ENCODE measurements around the gene HNRNPF. TPM values are rescaled to one million over a fixed set of nuclear protein-coding genes. Genes with fewer than 3 reads are reported as not detected.

The HNRNPF gene
- total RNA-seq, 6 experiments from 2014 or later: 133 to 164 (median 159) TPM

DNA sequence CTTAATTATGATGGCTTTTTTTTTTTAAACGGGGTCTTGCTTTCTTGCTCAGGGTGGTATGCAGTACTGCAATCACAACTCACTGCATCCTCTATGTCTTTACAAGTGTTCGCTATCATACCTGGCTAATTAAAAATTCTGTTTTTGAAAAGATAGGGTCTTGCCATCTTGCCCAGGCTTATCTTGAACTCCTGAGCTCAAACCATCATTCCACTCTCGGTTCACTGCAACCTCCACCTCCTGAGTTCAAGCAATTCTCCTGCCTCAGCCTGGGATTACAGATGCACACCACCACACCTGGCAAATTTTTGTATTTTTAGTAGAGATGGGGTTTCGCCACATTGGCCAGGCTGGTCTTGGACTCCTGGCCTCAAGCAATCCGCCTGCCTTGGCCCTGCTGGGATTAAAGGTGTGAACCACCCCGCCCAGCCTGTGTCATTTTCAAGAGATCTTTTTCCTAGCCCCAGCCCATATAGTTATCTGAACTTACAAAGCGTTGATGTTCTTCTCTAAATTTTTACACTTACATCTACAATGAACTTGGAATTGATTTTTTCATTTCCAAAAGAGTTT lies 6.0 kb downstream of the HNRNPF start:
- H3K4me1 Mint-ChIP-seq (ENCODE audit: low read depth): peaks cover 76% of the 10 kb centered on the region
- TF ChIP-seq, protein P1, sequence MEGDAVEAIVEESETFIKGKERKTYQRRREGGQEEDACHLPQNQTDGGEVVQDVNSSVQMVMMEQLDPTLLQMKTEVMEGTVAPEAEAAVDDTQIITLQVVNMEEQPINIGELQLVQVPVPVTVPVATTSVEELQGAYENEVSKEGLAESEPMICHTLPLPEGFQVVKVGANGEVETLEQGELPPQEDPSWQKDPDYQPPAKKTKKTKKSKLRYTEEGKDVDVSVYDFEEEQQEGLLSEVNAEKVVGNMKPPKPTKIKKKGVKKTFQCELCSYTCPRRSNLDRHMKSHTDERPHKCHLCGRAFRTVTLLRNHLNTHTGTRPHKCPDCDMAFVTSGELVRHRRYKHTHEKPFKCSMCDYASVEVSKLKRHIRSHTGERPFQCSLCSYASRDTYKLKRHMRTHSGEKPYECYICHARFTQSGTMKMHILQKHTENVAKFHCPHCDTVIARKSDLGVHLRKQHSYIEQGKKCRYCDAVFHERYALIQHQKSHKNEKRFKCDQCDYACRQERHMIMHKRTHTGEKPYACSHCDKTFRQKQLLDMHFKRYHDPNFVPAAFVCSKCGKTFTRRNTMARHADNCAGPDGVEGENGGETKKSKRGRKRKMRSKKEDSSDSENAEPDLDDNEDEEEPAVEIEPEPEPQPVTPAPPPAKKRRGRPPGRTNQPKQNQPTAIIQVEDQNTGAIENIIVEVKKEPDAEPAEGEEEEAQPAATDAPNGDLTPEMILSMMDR (IDR thresholded peaks at IDR 0.05): no peak
- H3K27me3 Mint-ChIP-seq (ENCODE audit: insufficient read depth): peaks cover 6% of the 10 kb centered on the region
- peaks cover 20% of the 10 kb centered on the region for H3K36me3 Mint-ChIP-seq (ENCODE audit: low read depth)
- no peaks in the 10 kb centered on the region; the same call in 1 of the 2 replicates for H3K9me3 Mint-ChIP-seq
- no peak for DNase-seq
- H3K4me3 Mint-ChIP-seq: peak overlapping the region; percentile 58
- peak overlapping the region; percentile 64 for H3K27ac Mint-ChIP-seq

DNA sequence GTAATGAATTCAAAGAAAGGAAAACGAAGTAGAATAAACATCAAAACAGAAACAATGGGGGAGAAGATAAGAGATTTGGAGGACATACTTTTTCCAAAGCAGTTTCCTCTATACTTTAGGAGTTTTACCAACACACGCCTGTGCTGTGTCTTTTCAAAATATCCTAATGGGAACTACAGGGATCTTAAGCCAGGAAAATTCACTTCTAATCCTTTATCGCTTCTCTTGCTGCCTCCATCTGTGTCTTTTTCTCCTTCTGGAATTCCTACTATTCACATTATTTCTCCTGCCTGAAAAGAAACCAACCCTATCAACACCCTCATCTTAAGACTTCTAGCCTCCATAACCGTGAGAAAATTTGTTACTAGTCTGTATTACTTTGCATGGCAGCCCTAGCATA lies 6.8 kb downstream of the HNRNPF start:
- Mint-ChIP-seq H3K4me3 (peak overlapping the region; percentile 15), H3K4me1 (ENCODE audit: low read depth) (peaks cover 84% of the 10 kb centered on the region)

DNA sequence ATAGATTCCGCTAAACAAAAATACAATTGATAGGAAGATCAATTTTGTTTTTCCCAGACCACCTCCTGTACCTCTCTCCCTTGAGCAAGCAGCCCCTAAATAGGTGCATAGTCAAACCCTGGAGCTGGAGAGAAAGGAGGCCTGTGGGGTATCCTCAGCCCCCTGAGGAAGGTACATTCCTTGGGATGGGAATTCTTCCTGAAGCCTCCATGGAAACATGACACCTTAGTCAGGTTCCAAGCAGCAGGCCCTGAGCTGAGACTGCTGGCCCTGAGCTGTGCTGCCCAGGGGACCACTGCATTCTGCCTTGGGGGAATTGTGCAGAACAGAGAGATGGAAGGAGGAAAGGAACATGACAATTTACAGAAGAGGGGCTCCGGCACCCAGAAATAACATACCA lies 7.4 kb downstream of the HNRNPF start:
- Mint-ChIP-seq H3K4me1 (ENCODE audit: low read depth) (peaks cover 86% of the 10 kb centered on the region), H3K9me3 (no peaks in the 10 kb centered on the region), H3K36me3 (ENCODE audit: low read depth) (peaks cover 20% of the 10 kb centered on the region), H3K27me3 (ENCODE audit: insufficient read depth) (peaks cover 9% of the 10 kb centered on the region), H3K4me3 (peak overlapping the region; percentile 57), H3K27ac (peak overlapping the region; percentile 64)
- DNase-seq: no peak
- TF ChIP-seq, protein P1 (IDR thresholded peaks at IDR 0.05): no peak

More for the DNA sequence above, 6.8 kb downstream of the HNRNPF start:
- H3K36me3 Mint-ChIP-seq (ENCODE audit: low read depth): peaks cover 20% of the 10 kb centered on the region
- TF ChIP-seq, protein P1 (IDR thresholded peaks at IDR 0.05): no peak
- DNase-seq: no peak
- H3K27me3 Mint-ChIP-seq (ENCODE audit: insufficient read depth): peaks cover 8% of the 10 kb centered on the region
- H3K27ac Mint-ChIP-seq: peak overlapping the region; percentile 64
- H3K9me3 Mint-ChIP-seq: no peaks in the 10 kb centered on the region

DNA sequence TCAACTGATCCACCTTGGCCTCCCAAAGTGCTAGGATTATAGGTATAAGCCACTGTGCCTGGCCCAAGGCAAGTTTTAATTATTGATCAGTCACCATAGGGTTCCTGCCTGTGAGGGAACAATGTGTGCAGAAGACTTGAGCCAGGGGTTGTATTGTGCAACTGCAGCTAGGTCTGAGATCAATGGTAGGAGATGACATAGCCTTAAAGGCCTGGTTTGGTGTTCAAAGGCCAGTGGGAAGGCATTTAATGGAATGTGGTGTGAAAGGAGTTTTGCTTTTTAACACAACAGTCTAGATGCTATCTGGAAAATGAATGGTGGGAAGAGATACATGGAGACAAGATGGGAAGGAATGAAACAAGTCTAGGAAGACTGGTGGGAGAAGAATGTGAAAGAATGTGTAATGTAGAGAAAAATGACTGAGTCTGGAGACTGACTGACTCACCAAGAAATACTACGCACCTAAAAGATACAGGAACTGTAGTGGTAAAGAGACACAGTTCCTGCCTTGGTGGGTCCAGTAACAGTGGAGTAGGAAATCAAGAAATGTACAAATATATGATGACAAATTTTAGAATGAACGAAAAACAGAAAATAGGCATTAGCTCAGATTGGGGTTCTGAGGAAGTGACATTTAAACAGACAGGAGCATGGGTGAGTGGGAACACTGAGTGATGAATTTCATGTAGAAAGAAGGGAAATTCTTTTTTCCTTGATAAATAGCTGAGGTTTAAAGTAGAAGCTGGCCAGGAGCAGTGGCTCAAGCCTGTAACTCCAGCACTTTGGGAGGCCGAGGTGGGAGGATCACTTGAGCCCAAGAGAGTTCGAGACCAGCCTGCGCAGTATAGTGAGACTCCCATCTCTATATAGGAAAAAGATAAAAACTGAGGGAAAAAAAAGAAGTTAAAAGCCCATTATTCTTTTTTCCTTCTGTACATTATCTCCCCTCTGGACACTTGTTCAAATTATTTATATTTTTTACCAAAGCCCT lies 9.4 kb downstream of the HNRNPF start:
- H3K4me3 Mint-ChIP-seq: peak overlapping the region; percentile 65
- H3K9me3 Mint-ChIP-seq: no peaks in the 10 kb centered on the region
- peaks cover 13% of the 10 kb centered on the region for H3K27me3 Mint-ChIP-seq (ENCODE audit: insufficient read depth)
- peak overlapping the region; percentile 91 for H3K27ac Mint-ChIP-seq
- peaks cover 92% of the 10 kb centered on the region for H3K4me1 Mint-ChIP-seq (ENCODE audit: low read depth)
- TF ChIP-seq, protein P1 (IDR thresholded peaks at IDR 0.05): no peak
- H3K36me3 Mint-ChIP-seq (ENCODE audit: low read depth): peaks cover 24% of the 10 kb centered on the region
- DNase-seq: peak; percentile 70

DNA sequence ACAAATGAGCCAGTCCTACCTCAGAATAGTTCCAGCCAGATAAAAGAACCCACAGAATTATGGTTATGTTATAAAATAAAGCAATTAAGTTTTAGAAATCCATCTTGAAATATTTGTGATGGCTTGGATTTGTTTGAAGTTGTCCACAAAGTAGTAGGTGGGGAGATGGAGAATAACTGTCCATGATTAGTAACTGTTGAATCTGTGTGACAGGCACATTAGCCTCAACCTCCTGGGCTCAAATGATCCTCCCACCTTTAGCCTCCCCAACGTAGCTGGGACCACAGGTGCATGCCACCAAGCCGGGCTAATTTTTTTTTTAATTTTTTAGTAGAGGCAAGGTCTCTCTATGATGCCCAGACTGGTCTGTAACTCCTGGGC lies 10.1 kb downstream of the HNRNPF start:
- TF ChIP-seq, protein P1 (IDR thresholded peaks at IDR 0.05): no peak
- Mint-ChIP-seq H3K27me3 (ENCODE audit: insufficient read depth) (peaks cover 13% of the 10 kb centered on the region), H3K9me3 (no peaks in the 10 kb centered on the region), H3K4me3 (peak overlapping the region; percentile 91; the same call in 1 of the 2 replicates), H3K4me1 (ENCODE audit: low read depth) (peaks cover 89% of the 10 kb centered on the region), H3K36me3 (ENCODE audit: low read depth) (peaks cover 26% of the 10 kb centered on the region), H3K27ac (peak overlapping the region; percentile 91)
- DNase-seq: no peak
